Subcutaneous abdominal adipose tissue (tissue), 5 donors: ENCODE data around the gene CFAP221.

Source experiments
- H3K27ac ChIP-seq: one replicate; pipeline ENCODE4 v1.7.0; 2013; ENCODE audit warnings: low read depth, mild to moderate bottlenecking, inconsistent platforms, low read length, moderate library complexity
- H3K27me3 ChIP-seq, 5 donors: one replicate each; pipeline ENCODE4 v1.7.0; 2013; ENCODE audit warnings: low read length in 5 of 5, inconsistent platforms in 1 of 5; ENCODE audit not compliant: control insufficient read depth in 5 of 5, insufficient read depth in 4 of 5
- H3K36me3 ChIP-seq, 5 donors: one replicate each; pipeline ENCODE4 v1.7.0; 2013; ENCODE audit warnings: low read length in 5 of 5; ENCODE audit not compliant: control insufficient read depth in 5 of 5, insufficient read depth in 5 of 5
- H3K4me1 ChIP-seq, 5 donors: one replicate each; pipeline ENCODE4 v1.7.0; 2013; ENCODE audit warnings: low read length in 5 of 5, mild to moderate bottlenecking in 3 of 5, moderate library complexity in 1 of 5; ENCODE audit not compliant: control insufficient read depth in 5 of 5, insufficient read depth in 5 of 5
- H3K4me3 ChIP-seq, 5 donors: one replicate each; pipeline ENCODE4 v1.7.0; 2013; ENCODE audit warnings: low read length in 5 of 5, low read depth in 1 of 5
- H3K9ac ChIP-seq, 5 donors: one replicate each; pipeline ENCODE4 v1.7.0; 2013; ENCODE audit warnings: low read length in 5 of 5, mild to moderate bottlenecking in 4 of 5, moderate library complexity in 3 of 5
- H3K9me3 ChIP-seq, 5 donors: one replicate each; pipeline ENCODE4 v1.7.0; 2013; ENCODE audit warnings: low read length in 5 of 5; ENCODE audit not compliant: control insufficient read depth in 5 of 5
- donor health status: healthy.
- donor health status: healthy.
- donor health status: healthy.
- donor health status: healthy.
- donor health status: healthy.

CFAP221 gene

GRCh38 chr2:119533560-119533959 is 10.7 kb upstream of the CFAP221 start:
- peaks cover 4 to 26% (median 12%) of the 10 kb centered on the region in 5 donors for H3K9me3 ChIP-seq
- no peaks in the 10 kb centered on the region for H3K4me1 ChIP-seq
- H3K27me3 ChIP-seq: peaks cover 0 to 2% (median 0%) of the 10 kb centered on the region in 5 donors
- no peaks in the 10 kb centered on the region for H3K36me3 ChIP-seq
- peak overlapping the region in 1 of 5 donors; percentile 3 for H3K4me3 ChIP-seq
- no peak overlapping the region for H3K27ac ChIP-seq
- no peak overlapping the region for H3K9ac ChIP-seq

- Histone ChIP-seq H3K9me3 (peaks cover 10 to 30% (median 12%) of the 10 kb centered on the region in 5 donors), H3K27ac (no peak overlapping the region), H3K4me1 (no peaks in the 10 kb centered on the region)
Measured at GRCh38 chr2:119536211-119536610, 8.0 kb upstream of the CFAP221 start.

GRCh38 chr2:119536707-119537106 is 7.5 kb upstream of the CFAP221 start:
- Histone ChIP-seq H3K4me3 (no peak overlapping the region), H3K4me1 (no peaks in the 10 kb centered on the region), H3K9me3 (peaks cover 9 to 30% (median 12%) of the 10 kb centered on the region in 5 donors), H3K27ac (no peak overlapping the region), H3K36me3 (no peaks in the 10 kb centered on the region), H3K27me3 (peaks cover 0 to 4% (median 0%) of the 10 kb centered on the region in 5 donors), H3K9ac (no peak overlapping the region)

More at GRCh38 chr2:119536211-119536610, 8.0 kb upstream of the CFAP221 start:
- Histone ChIP-seq H3K27me3 (peaks cover 0 to 4% (median 0%) of the 10 kb centered on the region in 5 donors), H3K4me3 (no peak overlapping the region), H3K36me3 (no peaks in the 10 kb centered on the region), H3K9ac (no peak overlapping the region)

GRCh38 chr2:119537792-119538191 is 6.5 kb upstream of the CFAP221 start:
- Histone ChIP-seq H3K4me1 (no peaks in the 10 kb centered on the region), H3K4me3 (no peak overlapping the region), H3K27me3 (peaks cover 0 to 4% (median 0%) of the 10 kb centered on the region in 5 donors), H3K9ac (no peak overlapping the region), H3K27ac (no peak overlapping the region), H3K9me3 (peaks cover 9 to 27% (median 12%) of the 10 kb centered on the region in 5 donors), H3K36me3 (no peaks in the 10 kb centered on the region)

- H3K9me3 ChIP-seq: peaks cover 0 to 6% (median 4%) of the 10 kb centered on the region in 5 donors
- no peaks in the 10 kb centered on the region for H3K36me3 ChIP-seq
- peaks cover 0 to 20% (median 12%) of the 10 kb centered on the region in 5 donors for H3K4me1 ChIP-seq
- H3K27ac ChIP-seq: no peak overlapping the region
- H3K9ac ChIP-seq: no peak overlapping the region
- H3K4me3 ChIP-seq: no peak overlapping the region
- H3K27me3 ChIP-seq: peaks cover 0 to 4% (median 0%) of the 10 kb centered on the region in 5 donors
Measured at GRCh38 chr2:119541476-119541875, 2.8 kb upstream of the CFAP221 start.

- Histone ChIP-seq H3K27me3 (peaks cover 0 to 2% (median 0%) of the 10 kb centered on the region in 5 donors), H3K36me3 (no peaks in the 10 kb centered on the region), H3K9ac (peak overlapping the region in 3 of 5 donors; percentile 53 to 64 (median 57)), H3K9me3 (peaks cover 0 to 3% (median under 1%) of the 10 kb centered on the region in 5 donors), H3K4me3 (peak overlapping the region in 4 of 5 donors; percentile 63 to 75 (median 68)), H3K27ac (peak overlapping the region; percentile 30), H3K4me1 (peaks cover 0 to 20% (median 12%) of the 10 kb centered on the region in 5 donors)
Measured at GRCh38 chr2:119544939-119545475, 758 bp downstream of the CFAP221 start.

- no peaks in the 10 kb centered on the region for H3K27me3 ChIP-seq
- H3K36me3 ChIP-seq: no peaks in the 10 kb centered on the region
- H3K9me3 ChIP-seq: no peaks in the 10 kb centered on the region
- no peak overlapping the region for H3K27ac ChIP-seq
- H3K4me3 ChIP-seq: no peak overlapping the region
- no peak overlapping the region for H3K9ac ChIP-seq
- peaks cover 0 to 20% (median 12%) of the 10 kb centered on the region in 5 donors for H3K4me1 ChIP-seq
Measured at GRCh38 chr2:119545754-119546446, 1.7 kb downstream of the CFAP221 start.

- Histone ChIP-seq H3K27ac (no peak overlapping the region), H3K36me3 (no peaks in the 10 kb centered on the region), H3K9ac (no peak overlapping the region), H3K9me3 (no peaks in the 10 kb centered on the region), H3K27me3 (no peaks in the 10 kb centered on the region), H3K4me3 (no peak overlapping the region), H3K4me1 (peaks cover 0 to 20% (median 12%) of the 10 kb centered on the region in 5 donors)
Measured at GRCh38 chr2:119546447-119546767, 2.2 kb downstream of the CFAP221 start.

- Histone ChIP-seq H3K9me3 (no peaks in the 10 kb centered on the region), H3K4me3 (no peak overlapping the region), H3K36me3 (no peaks in the 10 kb centered on the region), H3K27ac (no peak overlapping the region), H3K9ac (no peak overlapping the region), H3K27me3 (no peaks in the 10 kb centered on the region), H3K4me1 (peaks cover 0 to 17% (median 12%) of the 10 kb centered on the region in 5 donors)
Measured at GRCh38 chr2:119548516-119549120, 4.4 kb downstream of the CFAP221 start.

- Histone ChIP-seq H3K4me3 (no peak overlapping the region), H3K27me3 (no peaks in the 10 kb centered on the region), H3K36me3 (no peaks in the 10 kb centered on the region), H3K4me1 (peaks cover 0 to 13% (median 8%) of the 10 kb centered on the region in 5 donors), H3K27ac (no peak overlapping the region), H3K9ac (no peak overlapping the region), H3K9me3 (no peaks in the 10 kb centered on the region)
Measured at GRCh38 chr2:119549241-119549640, 5.0 kb downstream of the CFAP221 start.
